Measurements from ENCODE around the gene DOHH.
"Not testable (repeated sequence)": the region's sequence is repeated elsewhere in the genome, so short reads cannot be mapped to it uniquely, and the experiment has no call there.

Gene DOHH

GRCh38 chr19:3456925-3457527 lies 43.4 kb downstream of the DOHH start:
- DNase-seq = no peak

GRCh38 chr19:3455960-3456601 lies 44.4 kb downstream of the DOHH start:
- no peak for DNase-seq

GRCh38 chr19:3455393-3455955 lies 45.0 kb downstream of the DOHH start:
- no peak for DNase-seq

GRCh38 chr19:3454656-3455392 lies 45.6 kb downstream of the DOHH start:
- no peak for DNase-seq

- DNase-seq = no peak
Measured at GRCh38 chr19:3453840-3454239, 46.6 kb downstream of the DOHH start.

GRCh38 chr19:3452942-3453214 lies 47.6 kb downstream of the DOHH start:
- DNase-seq = not testable (repeated sequence)

GRCh38 chr19:3452171-3452941 lies 48.1 kb downstream of the DOHH start:
- DNase-seq = no peak

GRCh38 chr19:3451451-3451866 lies 49.0 kb downstream of the DOHH start:
- DNase-seq = no peak

GRCh38 chr19:3450796-3451411 lies 49.6 kb downstream of the DOHH start:
- DNase-seq = no peak

- DNase-seq = no peak
Measured at GRCh38 chr19:3448616-3449334, 51.7 kb downstream of the DOHH start.

- not testable (repeated sequence) for DNase-seq
Measured at GRCh38 chr19:3446657-3447056, 53.8 kb downstream of the DOHH start.

GRCh38 chr19:3444695-3445234 lies 55.7 kb downstream of the DOHH start:
- no peak for DNase-seq

GRCh38 chr19:3443840-3444694 lies 56.4 kb downstream of the DOHH start:
- no peak for DNase-seq

GRCh38 chr19:3442487-3443071 lies 57.9 kb downstream of the DOHH start:
- no peak for DNase-seq

- DNase-seq = no peak
Measured at GRCh38 chr19:3441986-3442329, 58.5 kb downstream of the DOHH start.

- no peak for DNase-seq
Measured at GRCh38 chr19:3441089-3441985, 59.1 kb downstream of the DOHH start.

Data from NCI-H1092 treated with DMSO at 0.1 percent for 48 hours (cell line).